Measurements from ENCODE around the gene KCTD19. TPM values are rescaled to one million over a fixed set of nuclear protein-coding genes. Genes with fewer than 3 reads are reported as not detected.

Gene KCTD19
- total and polyA plus RNA-seq, 8 donors: 0.03 to 3.3 (median 2.2) TPM; not detected in 5

GRCh38 chr16:67250045-67250327 is 76.6 kb downstream of the KCTD19 start:
- intact Hi-C loops (cut with DNase I; ENCODE audit: low total_unique reads): no loop called here
- peaks cover 0 to 48% (median 19%) of the 10 kb centered on the region in 3 donors for H3K27me3 ChIP-seq

GRCh38 chr16:67249178-67250044 is 77.1 kb downstream of the KCTD19 start:
- TF ChIP-seq CTCF (IDR thresholded peaks at IDR 0.05): no peak
- no peak for TF ChIP-seq EP300 (IDR thresholded peaks at IDR 0.05)
- no peak for TF ChIP-seq POLR2A (IDR thresholded peaks at IDR 0.05)
- TF ChIP-seq POLR2AphosphoS5 (IDR thresholded peaks at IDR 0.05): no peak
- peak overlapping the region in 1 of 5 donors; percentile 87 for H3K27ac ChIP-seq
- peaks cover 32 to 47% (median 45%) of the 10 kb centered on the region in 4 donors for H3K4me1 ChIP-seq
- peaks cover 0 to 48% (median 19%) of the 10 kb centered on the region in 3 donors for H3K27me3 ChIP-seq
- no peak for DNase-seq
- peak overlapping the region; percentile 52 to 85 (median 68) for H3K4me3 ChIP-seq
- WGBS, 5 donors: 17 to 27% (median 20%) methylated on average over 18 to 22 of the region's 22 CpGs
- H3K9me3 ChIP-seq: no peaks in the 10 kb centered on the region
- no peaks in the 10 kb centered on the region for H3K36me3 ChIP-seq
- intact Hi-C loops (cut with DNase I; ENCODE audit: low total_unique reads): no loop called here

More at GRCh38 chr16:67250045-67250327, 76.6 kb downstream of the KCTD19 start:
- TF ChIP-seq EP300 (IDR thresholded peaks at IDR 0.05): no peak
- no peak for TF ChIP-seq POLR2AphosphoS5 (IDR thresholded peaks at IDR 0.05)
- no peak for TF ChIP-seq CTCF (IDR thresholded peaks at IDR 0.05)
- TF ChIP-seq POLR2A (IDR thresholded peaks at IDR 0.05): no peak
- 63 to 86% (median 77%) methylated on average over 4 of the region's 4 CpGs for WGBS, 5 donors
- Histone ChIP-seq H3K4me3 (no peak overlapping the region), H3K27ac (no peak overlapping the region), H3K9me3 (no peaks in the 10 kb centered on the region), H3K36me3 (no peaks in the 10 kb centered on the region), H3K4me1 (peaks cover 27 to 41% (median 39%) of the 10 kb centered on the region in 4 donors)
- no peak for DNase-seq

- H3K4me1 ChIP-seq: peaks cover 39 to 54% (median 51%) of the 10 kb centered on the region in 4 donors
- 0 to 2% (median 1%) methylated on average over 37 to 75 of the region's 75 CpGs for WGBS, 5 donors
- intact Hi-C loops (cut with DNase I; ENCODE audit: low total_unique reads): no loop called here
- peak within 1 kb of the TSS in 4 of 5 donors; percentile 87 to 95 (median 90) for H3K27ac ChIP-seq
- no peaks in the 10 kb centered on the region for H3K36me3 ChIP-seq
- peak in 1 of 7 experiments; percentile 24 for TF ChIP-seq CTCF (IDR thresholded peaks at IDR 0.05)
- no peak for TF ChIP-seq POLR2A (IDR thresholded peaks at IDR 0.05)
- H3K9me3 ChIP-seq: no peaks in the 10 kb centered on the region
- peak within 1 kb of the TSS; percentile 64 to 85 (median 78) for H3K4me3 ChIP-seq
- H3K27me3 ChIP-seq: peaks cover 0 to 48% (median 19%) of the 10 kb centered on the region in 3 donors
- peak in 1 of 2 donors; percentile 69 for DNase-seq
Observed at GRCh38 chr16:67248401-67249177, 78.0 kb downstream of the KCTD19 start, which contains the start of gene SLC9A5. SLC9A5 (plus strand) TSS chr16:67248979; CDS start chr16:67249015, 36 bp downstream.

GRCh38 chr16:67248073-67248400 is 78.5 kb downstream of the KCTD19 start:
- 4 to 12% (median 5%) methylated on average over 5 to 7 of the region's 7 CpGs for whole genome bisulfite sequencing, 5 donors
- intact Hi-C loops (cut with DNase I; ENCODE audit: low total_unique reads): no loop called here
- H3K4me1 ChIP-seq: peaks cover 42 to 60% (median 51%) of the 10 kb centered on the region in 4 donors
- no peak for TF ChIP-seq CTCF (IDR thresholded peaks at IDR 0.05)
- TF ChIP-seq POLR2AphosphoS5 (IDR thresholded peaks at IDR 0.05): no peak
- no peak for TF ChIP-seq POLR2A (IDR thresholded peaks at IDR 0.05)
- TF ChIP-seq EP300 (IDR thresholded peaks at IDR 0.05): no peak
- H3K27me3 ChIP-seq: peaks cover 0 to 48% (median 19%) of the 10 kb centered on the region in 3 donors
- peak overlapping the region in 2 of 5 donors; percentile 1 to 87 for H3K27ac ChIP-seq
- DNase-seq: no peak
- H3K4me3 ChIP-seq: peak overlapping the region; percentile 64 to 85 (median 78)
- H3K9me3 ChIP-seq: no peaks in the 10 kb centered on the region
- no peaks in the 10 kb centered on the region for H3K36me3 ChIP-seq

Measured in stomach (tissue), 9 donors.